GM12878 (cell line): ENCODE data around the gene PAPSS2. TPM values are rescaled to one million over a fixed set of nuclear protein-coding genes. Genes with fewer than 3 reads are reported as not detected.

Experiments
- ATAC-seq: fragments of 200-7000 bp; cut with Tn5 transposase; 3 replicates; pipeline ENCODE4 v1.9.1; 2020; ENCODE audit warnings: mild to moderate bottlenecking, moderate library complexity
- BruUV-seq: library from RNA; stranded (reverse); fragments of 400-500 nt; replicated peaks from 2 replicates; lab custom pipeline; 2021; lab: Mats Ljungman, UMichigan
- CTCF ChIA-PET: fragments of 300-600 bp; sonication (Branson Sonifier 250); formaldehyde crosslinking; extraction: SDS; loops from one replicate; lab custom pipeline; 2021; ENCODE audit warnings: inconsistent platforms; lab: Yijun Ruan, JAX
- POLR2A ChIA-PET: fragments of 350-600 bp; formaldehyde crosslinking; extraction: SDS; loops from one replicate; lab custom pipeline; 2021; ENCODE audit warnings: inconsistent platforms; lab: Charles Lee
- RAD21 ChIA-PET: fragments of 300-600 bp; sonication (Branson Sonifier 250); formaldehyde crosslinking; loops from one replicate; lab custom pipeline; 2023; ENCODE audit warnings: antibody characterized with exemption; ENCODE audit not compliant: unreplicated experiment; lab: Charles Lee
- SMC1A ChIA-PET: fragments of 300-600 bp; sonication (Branson Sonifier 250); formaldehyde crosslinking; loops from one replicate; lab custom pipeline; 2023; ENCODE audit not compliant: unreplicated experiment, uncharacterized antibody; lab: Charles Lee
- DNase-seq: peaks from one replicate; pipeline ENCODE4 v3.0.0-alpha.2; 2011; ENCODE audit warnings: low read depth, low spot score
- FAIRE-seq: peaks from 3 replicates; lab custom pipeline; 2011; peaks lifted over from hg19 to GRCh38; lab: Jason Lieb, UNC
- H2AFZ ChIP-seq: 2 replicates; pipeline ENCODE4 v1.6.0; 2011; ENCODE audit warnings: low read depth, low read length, control low read depth; ENCODE audit not compliant: control insufficient read depth
- H3K27ac ChIP-seq: 2 replicates; pipeline ENCODE4 v1.5.1; 2011; ENCODE audit warnings: control low read depth; ENCODE audit not compliant: control insufficient read depth, insufficient read depth
- H3K27me3 ChIP-seq, 2 experiments: replicated peaks in 1 of 2; 2 replicates each; pipeline versions ENCODE4 v1.6.0 to v1.6.1; 2011; ENCODE audit warnings: low read length in 1 of 2; ENCODE audit not compliant: control insufficient read depth in 2 of 2, insufficient read depth in 2 of 2
- H3K36me3 ChIP-seq, 2 experiments: 2 replicates each; pipeline ENCODE4 v1.5.1; 2011; ENCODE audit warnings: low read length in 1 of 2; ENCODE audit not compliant: control insufficient read depth in 2 of 2, insufficient read depth in 2 of 2
- H3K4me1 ChIP-seq: 2 replicates; pipeline ENCODE4 v1.6.1; 2011; ENCODE audit warnings: mild to moderate bottlenecking, low read length, moderate library complexity, mixed read lengths; ENCODE audit not compliant: control insufficient read depth, insufficient read depth
- H3K4me2 ChIP-seq: 2 replicates; pipeline ENCODE4 v1.6.0; 2011; ENCODE audit warnings: control low read depth; ENCODE audit not compliant: control insufficient read depth, insufficient read depth
- H3K4me3 ChIP-seq: fragments of 200-600 bp; sonication (generic); 2 replicates; pipeline ENCODE4 v1.5.1; 2016
- H3K79me2 ChIP-seq: 2 replicates; pipeline ENCODE4 v1.6.0; 2011; ENCODE audit warnings: low read length; ENCODE audit not compliant: control insufficient read depth, insufficient read depth
- H3K9ac ChIP-seq: 2 replicates; pipeline ENCODE4 v1.8.0; 2011; ENCODE audit warnings: low read length, control low read depth, mixed read lengths; ENCODE audit not compliant: control insufficient read depth, insufficient read depth
- H3K9me3 ChIP-seq: replicated peaks from 3 replicates; pipeline ENCODE4 v1.5.1; 2011; ENCODE audit warnings: mild to moderate bottlenecking, low read length; ENCODE audit not compliant: control insufficient read depth, insufficient read depth
- H4K20me1 ChIP-seq: 2 replicates; pipeline ENCODE4 v1.6.0; 2011; ENCODE audit not compliant: control insufficient read depth, insufficient read depth
- ESRRA ChIP-seq: IDR thresholded peaks from 2 replicates; pipeline ENCODE4 v1.6.1; 2012; ENCODE audit warnings: mild to moderate bottlenecking, low read length, improper control_type of control experiment
- HDAC6 ChIP-seq: fragments of 200-600 bp; sonication (generic); IDR thresholded peaks from one replicate; pipeline ENCODE4 v1.8.0; 2017; ENCODE audit warnings: antibody characterized with exemption; ENCODE audit not compliant: unreplicated experiment
- HDGF ChIP-seq: fragments of 450-650 bp; IDR thresholded peaks from 2 replicates; pipeline ENCODE4 v1.6.1; 2016; ENCODE audit warnings: antibody characterized with exemption
- JUND ChIP-seq: IDR thresholded peaks from 2 replicates; pipeline ENCODE4 v1.6.1; 2012; ENCODE audit warnings: low read depth, mild to moderate bottlenecking, low read length, improper control_type of control experiment, moderate library complexity
- MEF2A ChIP-seq: IDR thresholded peaks from 2 replicates; pipeline ENCODE4 v1.6.1; 2011; ENCODE audit warnings: low read depth, mild to moderate bottlenecking, low read length, moderate library complexity; ENCODE audit not compliant: insufficient read depth
- NBN ChIP-seq: fragments of 450-650 bp; IDR thresholded peaks from 2 replicates; pipeline ENCODE4 v1.6.1; 2016
- SMC3 ChIP-seq: IDR thresholded peaks from 2 replicates; pipeline ENCODE4 v1.6.1; 2011; ENCODE audit warnings: low read length, improper control_type of control experiment, borderline replicate concordance
- TBL1XR1 ChIP-seq: IDR thresholded peaks from 2 replicates; pipeline ENCODE4 v1.6.1; 2012; ENCODE audit warnings: low read depth, low read length, improper control_type of control experiment
- ZNF274 ChIP-seq: IDR thresholded peaks from one replicate; pipeline ENCODE4 v1.8.0; 2011; ENCODE audit not compliant: insufficient read length, insufficient read depth
- WGBS: methylation state at CpG from one replicate; pipeline ENCODE4 v1.1.6; 2016; ENCODE audit warnings: low lambda C conversion rate; ENCODE audit not compliant: insufficient replicate concordance, insufficient coverage; ENCODE audit errors: missing lambda C conversion rate; 5-methylcytosine and 5-hydroxymethylcytosine counted together
- in situ Hi-C: fragments of 300-500 bp; cut with MboI; formaldehyde crosslinking; loops from 9 replicates; pipeline ENCODE4 v1.14.3; 2018; ENCODE audit warnings: mixed read lengths
- intact Hi-C: fragments of 100-400 bp; cut with micrococcal nuclease; formaldehyde crosslinking; loops from one replicate; pipeline ENCODE4 v1.14.2; 2022; ENCODE audit not compliant: unreplicated experiment
- polyA plus RNA-seq, 11 experiments: library from polyadenylated mRNA; depleted of rRNA in 4 of 11; unstranded in 6 of 11; stranded (reverse) in 5 of 11; fragments of >200 nt; fragmentation: Nextera tagmentation in 4 of 11; fragmentation: Illumina TruSeq in 1 of 11; extraction: Ambion mirVana in 4 of 11; extraction: Trizol in 1 of 11; gene quantifications; 1 replicate in 1 of 11; 2 replicates in 10 of 11; pipeline versions ENCODE4 v1.2.1 to v1.2.3, GENCODE V29; 2011 to 2016; ENCODE audit warnings: inconsistent platforms in 2 of 11, missing spikeins in 2 of 11, low read depth in 1 of 11
- total RNA-seq, 4 experiments: library from RNA; depleted of rRNA in 3 of 4; stranded (reverse); fragments of >200 nt in 3 of 4; fragmentation: Illumina TruSeq in 1 of 4; extraction: Trizol in 1 of 4; gene quantifications; 2 replicates each; pipeline versions ENCODE4 v1.2.1 to v1.2.3, GENCODE V29; 2013 to 2021

PAPSS2 gene
- total and polyA plus RNA-seq, 10 of the 15 experiments (the other 5 are each of a cell fraction or from before 2014, with no cell fraction given), result 0.15 to 2.1 (median 0.37) TPM

- BruUV-seq, result no TSS peak
- H3K27ac ChIP-seq, result no peak overlapping the region
- H3K4me3 ChIP-seq, result no peak overlapping the region
- intact Hi-C loops, result no loop called here
- H2AFZ ChIP-seq, result no peak overlapping the region
- H3K4me2 ChIP-seq, result no peak overlapping the region
- DNase-seq (no peak), FAIRE-seq (no peak), ATAC-seq (no peak)
- H3K9ac ChIP-seq, result no peak overlapping the region
- WGBS, result 90% methylated on average over 5 of the region's 5 CpGs
- H3K36me3 ChIP-seq, result peaks cover 0 to 9% of the 10 kb centered on the region in 2 experiments; a peak in 3 of 4 replicates
- TF ChIP-seq ZNF274 (no peak), NBN (no peak), HDAC6 (no peak), SMC3 (no peak), MEF2A (no peak), JUND (no peak), ESRRA (no peak), TBL1XR1 (no peak), HDGF (no peak)
- no peaks in the 10 kb centered on the region for H4K20me1 ChIP-seq
- ChIA-PET CTCF (no interaction called here), POLR2A (no interaction called here), SMC1A (no interaction called here), RAD21 (no interaction called here)
- H3K9me3 ChIP-seq, result no peaks in the 10 kb centered on the region
- H3K4me1 ChIP-seq, result no peaks in the 10 kb centered on the region
- no peaks in the 10 kb centered on the region for H3K27me3 ChIP-seq
- in situ Hi-C loops, result no loop called here
- H3K79me2 ChIP-seq, result no peaks in the 10 kb centered on the region
Observed at GRCh38 chr10:87765666-87766376, 106.1 kb downstream of the PAPSS2 start.
